IMR-90 (cell line): Measurements from ENCODE around the gene PHC2. TPM values are rescaled to one million over a fixed set of nuclear protein-coding genes. Genes with fewer than 3 reads are reported as not detected.

Experiments used
- ATAC-seq: fragments of 200-7000 bp; cut with Tn5 transposase; 2 replicates; pipeline ENCODE4 v1.9.1; 2020; ENCODE audit warnings: low read depth, mild to moderate bottlenecking, moderate library complexity
- BruUV-seq: library from RNA; stranded (reverse); fragments of 400-500 nt; replicated peaks from 2 replicates; lab custom pipeline; 2021; lab: Mats Ljungman, UMichigan
- CTCF ChIA-PET: fragments of 300-600 bp; formaldehyde crosslinking; extraction: SDS; loops from one replicate; lab custom pipeline; 2021; ENCODE audit warnings: antibody characterized with exemption; lab: Yijun Ruan, JAX
- POLR2A ChIA-PET: fragments of 300-600 bp; sonication (Branson Sonifier 250); formaldehyde crosslinking; loops from one replicate; lab custom pipeline; 2022; ENCODE audit warnings: antibody characterized with exemption; ENCODE audit not compliant: unreplicated experiment; lab: Charles Lee
- DNase-seq: peaks from one replicate; pipeline ENCODE4 v3.0.0; 2013
- H2AFZ ChIP-seq: replicated peaks from 2 replicates; pipeline ENCODE3; 2013; ENCODE audit warnings: low read length, mild to moderate bottlenecking; ENCODE audit not compliant: poor library complexity
- H2AK5ac ChIP-seq: 2 replicates; pipeline ENCODE4 v1.6.1; 2013; ENCODE audit warnings: low read depth, low read length, inconsistent platforms
- H2AK9ac ChIP-seq: replicated peaks from 2 replicates; pipeline ENCODE3; 2013; ENCODE audit warnings: mild to moderate bottlenecking, low read depth, low read length, moderate library complexity; ENCODE audit not compliant: poor library complexity
- H2BK120ac ChIP-seq: 2 replicates; pipeline ENCODE4 v1.6.1; 2013; ENCODE audit warnings: low read depth, low read length, inconsistent platforms
- H2BK15ac ChIP-seq: 3 replicates; pipeline ENCODE4 v1.6.1; 2013; ENCODE audit warnings: low read depth, low read length, inconsistent platforms
- H2BK20ac ChIP-seq: 2 replicates; pipeline ENCODE4 v1.6.1; 2013; ENCODE audit warnings: low read depth, mild to moderate bottlenecking, inconsistent platforms, low read length, moderate library complexity
- H2BK5ac ChIP-seq: 2 replicates; pipeline ENCODE4 v1.6.1; 2013; ENCODE audit warnings: mild to moderate bottlenecking, low read depth, low read length, inconsistent platforms; ENCODE audit not compliant: poor library complexity, severe bottlenecking
- H3K14ac ChIP-seq: replicated peaks from 2 replicates; pipeline ENCODE4 v1.6.1; 2013; ENCODE audit warnings: low read depth, low read length, inconsistent platforms
- H3K18ac ChIP-seq: 2 replicates; pipeline ENCODE4 v1.6.1; 2013; ENCODE audit warnings: low read depth, low read length, control low read depth
- H3K23ac ChIP-seq: 2 replicates; pipeline ENCODE4 v1.6.1; 2013; ENCODE audit warnings: low read depth, low read length, inconsistent platforms
- H3K27ac ChIP-seq: 2 replicates; pipeline ENCODE4 v1.5.1; 2013; ENCODE audit warnings: mild to moderate bottlenecking, control low read depth, low read length; ENCODE audit not compliant: insufficient read depth
- H3K27me3 ChIP-seq: 2 replicates; pipeline ENCODE4 v1.6.1; 2013; ENCODE audit warnings: low read length; ENCODE audit not compliant: control insufficient read depth, insufficient read depth
- H3K36me3 ChIP-seq: 2 replicates; pipeline ENCODE4 v1.6.1; 2013; ENCODE audit warnings: low read length, mixed read lengths; ENCODE audit not compliant: control insufficient read depth, insufficient read depth
- H3K4ac ChIP-seq: 2 replicates; pipeline ENCODE4 v1.6.1; 2013; ENCODE audit warnings: low read depth, low read length, inconsistent platforms
- H3K4me1 ChIP-seq: 2 replicates; pipeline ENCODE4 v1.6.1; 2013; ENCODE audit warnings: low read length, mixed read lengths; ENCODE audit not compliant: control insufficient read depth, insufficient read depth
- H3K4me2 ChIP-seq: 2 replicates; pipeline ENCODE4 v1.6.1; 2013; ENCODE audit warnings: low read depth, mild to moderate bottlenecking, control low read depth, low read length, moderate library complexity
- H3K4me3 ChIP-seq: 2 replicates; pipeline ENCODE4 v1.5.1; 2013; ENCODE audit warnings: low read depth, mild to moderate bottlenecking, control low read depth, low read length, moderate library complexity; ENCODE audit not compliant: insufficient read depth
- H3K56ac ChIP-seq: 2 replicates; pipeline ENCODE4 v1.6.1; 2013; ENCODE audit warnings: low read length, inconsistent platforms; ENCODE audit not compliant: insufficient read depth; ENCODE audit errors: extremely low read depth
- H3K79me1 ChIP-seq, 2 experiments: 2 replicates each; pipeline ENCODE4 v1.6.1; 2013; ENCODE audit warnings: low read length in 2 of 2, inconsistent platforms in 1 of 2, low read depth in 1 of 2
- H3K9ac ChIP-seq: 2 replicates; pipeline ENCODE4 v1.6.1; 2013; ENCODE audit warnings: low read depth, low read length, control low read depth
- H3K9me1 ChIP-seq: 2 replicates; pipeline ENCODE4 v1.6.1; 2013; ENCODE audit warnings: low read length, inconsistent platforms; ENCODE audit not compliant: insufficient read depth
- H3K9me3 ChIP-seq: 2 replicates; pipeline ENCODE4 v1.6.1; 2013; ENCODE audit warnings: low read length; ENCODE audit not compliant: control insufficient read depth, insufficient read depth
- H4K20me1 ChIP-seq: 2 replicates; pipeline ENCODE4 v1.6.1; 2013; ENCODE audit warnings: low read length, inconsistent platforms; ENCODE audit not compliant: insufficient read depth
- H4K5ac ChIP-seq: 2 replicates; pipeline ENCODE4 v1.6.1; 2013; ENCODE audit warnings: mild to moderate bottlenecking, low read depth, low read length, control low read depth
- H4K8ac ChIP-seq, 2 experiments: 2 replicates each; pipeline ENCODE4 v1.6.1; 2013; ENCODE audit warnings: low read depth in 2 of 2, low read length in 2 of 2, control low read depth in 1 of 2, inconsistent platforms in 1 of 2
- H4K91ac ChIP-seq: 2 replicates; pipeline ENCODE4 v1.6.1; 2013; ENCODE audit warnings: low read depth, low read length, inconsistent platforms; ENCODE audit not compliant: insufficient read depth
- BHLHE40 ChIP-seq: fragments of 150-350 bp; IDR thresholded peaks from 2 replicates; pipeline ENCODE4 v1.6.1; 2016; ENCODE audit warnings: mild to moderate bottlenecking, low read depth, low read length
- CEBPB ChIP-seq: IDR thresholded peaks from 2 replicates; pipeline ENCODE4 v1.6.1; 2012; ENCODE audit warnings: low read depth, low read length, improper control_type of control experiment
- CHD1 ChIP-seq: IDR thresholded peaks from 2 replicates; pipeline ENCODE4 v1.6.1; 2012; ENCODE audit warnings: low read depth, low read length, improper control_type of control experiment
- ELK1 ChIP-seq: fragments of 150-350 bp; IDR thresholded peaks from 2 replicates; pipeline ENCODE4 v1.6.1; 2016; ENCODE audit warnings: low read depth, mild to moderate bottlenecking, low read length, moderate library complexity, borderline replicate concordance
- FOS ChIP-seq: fragments of 150-350 bp; IDR thresholded peaks from 2 replicates; pipeline ENCODE4 v1.6.1; 2016; ENCODE audit warnings: low read depth, low read length
- MAFK ChIP-seq: IDR thresholded peaks from 2 replicates; pipeline ENCODE4 v1.6.1; 2012; ENCODE audit warnings: low read depth, low read length, improper control_type of control experiment
- MAZ ChIP-seq: IDR thresholded peaks from 2 replicates; pipeline ENCODE4 v1.6.1; 2012; ENCODE audit warnings: low read depth, mild to moderate bottlenecking, low read length, improper control_type of control experiment, moderate library complexity, borderline replicate concordance
- MXI1 ChIP-seq: IDR thresholded peaks from 2 replicates; pipeline ENCODE4 v1.6.1; 2012; ENCODE audit warnings: low read depth, mild to moderate bottlenecking, low read length, moderate library complexity, borderline replicate concordance
- NFE2L2 ChIP-seq: fragments of 150-350 bp; IDR thresholded peaks from 2 replicates; pipeline ENCODE4 v1.6.1; 2016; ENCODE audit warnings: low read depth, mild to moderate bottlenecking, low read length
- POLR2A ChIP-seq: IDR thresholded peaks from 2 replicates; pipeline ENCODE4 v1.6.1; 2012; ENCODE audit warnings: mild to moderate bottlenecking, low read depth, low read length
- RCOR1 ChIP-seq: IDR thresholded peaks from 2 replicates; pipeline ENCODE4 v1.6.1; 2012; ENCODE audit warnings: mild to moderate bottlenecking, low read length, improper control_type of control experiment; ENCODE audit not compliant: insufficient replicate concordance
- RFX5 ChIP-seq: IDR thresholded peaks from 2 replicates; pipeline ENCODE4 v1.8.0; 2012; ENCODE audit warnings: low read depth, mild to moderate bottlenecking, low read length, moderate library complexity
- SMC3 ChIP-seq: fragments of 150-350 bp; IDR thresholded peaks from 2 replicates; pipeline ENCODE4 v1.6.1; 2016; ENCODE audit warnings: low read depth, mild to moderate bottlenecking, antibody characterized with exemption, low read length, moderate library complexity
- USF2 ChIP-seq: fragments of 150-350 bp; IDR thresholded peaks from 2 replicates; pipeline ENCODE4 v1.6.1; 2017; ENCODE audit warnings: mild to moderate bottlenecking, antibody characterized with exemption, low read length, low read depth
- WGBS, 2 experiments: methylation state at CpG; one replicate each; pipeline versions ENCODE4 v1.1.5 to v1.1.7; 2013; ENCODE audit warnings: missing lambda C conversion rate in 2 of 2; ENCODE audit not compliant: insufficient read length in 1 of 2; ENCODE audit errors: extremely low coverage in 2 of 2; 5-methylcytosine and 5-hydroxymethylcytosine counted together
- dilution Hi-C: fragments of 300-500 bp; cut with HindIII; formaldehyde crosslinking; loops from one replicate; pipeline ENCODE4 v1.14.3; 2018; ENCODE audit warnings: low sequenced_read_pairs; ENCODE audit not compliant: unreplicated experiment
- in situ Hi-C: fragments of 300-500 bp; cut with MboI; formaldehyde crosslinking; loops from 3 replicates; pipeline ENCODE4 v1.14.3; 2019; ENCODE audit warnings: low sequenced_read_pairs, inconsistent platforms, mixed read lengths
- intact Hi-C: fragments of 100-400 bp; cut with micrococcal nuclease; formaldehyde crosslinking; loops from 2 replicates; pipeline ENCODE4 v1.10.0; 2022
- polyA plus RNA-seq, 3 experiments: library from polyadenylated mRNA; depleted of rRNA; stranded (reverse); fragments of >200 nt; gene quantifications; 2 replicates each; pipeline ENCODE4 v1.2.3, GENCODE V29; 2012; ENCODE audit warnings: low replicate concordance in 1 of 3
- total RNA-seq: library from RNA; depleted of rRNA; stranded (reverse); fragments of >200 nt; gene quantifications from 2 replicates; pipeline ENCODE4 v1.2.3, GENCODE V29; 2012
- TF ChIP-seq, protein P1 (sequence below): conservative IDR thresholded peaks from 2 replicates; pipeline ENCODE4 v1.5.1; 2012; ENCODE audit warnings: mild to moderate bottlenecking, low read depth, low read length, improper control_type of control experiment

PHC2 gene
- total and polyA plus RNA-seq, 2 of the 4 experiments (the other 2 are of a cell fraction): 46.4 to 98.1 TPM

GRCh38 chr1:33370301-33370700, 60.6 kb downstream of the PHC2 start:
- Histone ChIP-seq H2BK120ac (peak overlapping the region; percentile 5; the same call in 1 of the 2 replicates), H3K4me3 (no peak overlapping the region), H3K14ac (no peak overlapping the region; the same call in 1 of the 2 replicates), H2AK5ac (peak overlapping the region; percentile 5; the same call in 1 of the 2 replicates), H3K9me1 (peaks cover 16% of the 10 kb centered on the region), H2BK15ac (0 out of 3 replicates have a peak overlapping the region, but pooled peaks have one; percentile 1), H3K27me3 (no peaks in the 10 kb centered on the region), H2AFZ (peak overlapping the region; percentile 59), H2BK5ac (no peak overlapping the region), H4K20me1 (no peaks in the 10 kb centered on the region; the same call in 1 of the 2 replicates), H4K91ac (peak overlapping the region; percentile 57; the same call in 1 of the 2 replicates), H2BK20ac (no peak overlapping the region), H3K4ac (0 out of 2 replicates have a peak overlapping the region, but pooled peaks have one; percentile 24), H3K9me3 (no peaks in the 10 kb centered on the region), H4K8ac (0 out of 4 replicates have a peak overlapping the region, but pooled peaks of 1 of the 2 experiments have one; percentile 24), H3K18ac (no peak overlapping the region), H3K4me2 (no peak overlapping the region), H3K36me3 (peaks cover 10% of the 10 kb centered on the region; the same call in 1 of the 2 replicates), H3K9ac (no peak overlapping the region), H3K56ac (no peak overlapping the region), H2AK9ac (no peak overlapping the region), H3K23ac (no peak overlapping the region), H3K79me1 (peaks cover 0 to 7% of the 10 kb centered on the region in 2 experiments; a peak in 2 of 4 replicates), H3K27ac (no peak overlapping the region; the same call in 1 of the 2 replicates), H3K4me1 (peaks cover 30% of the 10 kb centered on the region), H4K5ac (no peak overlapping the region)
- no CpG with 5 or more reads among the region's 4 CpGs for WGBS, 2 experiments
- intact Hi-C loops: loop anchor here (5.0 kb wide), 1 partner anchor 242 kb away; no protein-coding TSS in a partner anchor
- ATAC-seq: peak; percentile 48
- DNase-seq: peak; percentile 77
- BruUV-seq: no TSS peak
- in situ Hi-C loops: no loop called here
- dilution Hi-C loops: no loop called here
- POLR2A ChIA-PET: no interaction called here
- CTCF ChIA-PET: interaction anchor here (3.0 kb wide), 1 partner anchor 75 kb away, joined by 10 read pairs; no protein-coding TSS in a partner anchor
- peak; percentile 88 for TF ChIP-seq CEBPB
- TF ChIP-seq NFE2L2: no peak
- TF ChIP-seq RCOR1: no peak
- no peak for TF ChIP-seq FOS
- TF ChIP-seq MXI1: no peak
- no peak; the same call in 1 of the 2 replicates for TF ChIP-seq BHLHE40
- TF ChIP-seq MAFK: no peak
- TF ChIP-seq SMC3: peak; percentile 27
- no peak for TF ChIP-seq ELK1
- TF ChIP-seq, protein P1, sequence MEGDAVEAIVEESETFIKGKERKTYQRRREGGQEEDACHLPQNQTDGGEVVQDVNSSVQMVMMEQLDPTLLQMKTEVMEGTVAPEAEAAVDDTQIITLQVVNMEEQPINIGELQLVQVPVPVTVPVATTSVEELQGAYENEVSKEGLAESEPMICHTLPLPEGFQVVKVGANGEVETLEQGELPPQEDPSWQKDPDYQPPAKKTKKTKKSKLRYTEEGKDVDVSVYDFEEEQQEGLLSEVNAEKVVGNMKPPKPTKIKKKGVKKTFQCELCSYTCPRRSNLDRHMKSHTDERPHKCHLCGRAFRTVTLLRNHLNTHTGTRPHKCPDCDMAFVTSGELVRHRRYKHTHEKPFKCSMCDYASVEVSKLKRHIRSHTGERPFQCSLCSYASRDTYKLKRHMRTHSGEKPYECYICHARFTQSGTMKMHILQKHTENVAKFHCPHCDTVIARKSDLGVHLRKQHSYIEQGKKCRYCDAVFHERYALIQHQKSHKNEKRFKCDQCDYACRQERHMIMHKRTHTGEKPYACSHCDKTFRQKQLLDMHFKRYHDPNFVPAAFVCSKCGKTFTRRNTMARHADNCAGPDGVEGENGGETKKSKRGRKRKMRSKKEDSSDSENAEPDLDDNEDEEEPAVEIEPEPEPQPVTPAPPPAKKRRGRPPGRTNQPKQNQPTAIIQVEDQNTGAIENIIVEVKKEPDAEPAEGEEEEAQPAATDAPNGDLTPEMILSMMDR: no peak
- TF ChIP-seq MAZ: peak; percentile 15; the same call in 1 of the 2 replicates
- TF ChIP-seq POLR2A: no peak
- no peak for TF ChIP-seq RFX5
- TF ChIP-seq CHD1: no peak
- TF ChIP-seq USF2: no peak
